ENCODE results near the gene FNBP1.

- no peak for TF ChIP-seq POLR2AphosphoS5 (IDR thresholded peaks at IDR 0.05)
- TF ChIP-seq CTCF (IDR thresholded peaks at IDR 0.05) = no peak
- no peak for TF ChIP-seq POLR2A (IDR thresholded peaks at IDR 0.05)
These were observed 13.6 kb downstream of the FNBP1 start for GRCh38 chr9:130029223-130029973.
